ENCODE measurements around the gene B3GALT4. TPM values are rescaled to one million over a fixed set of nuclear protein-coding genes. Genes with fewer than 3 reads are reported as not detected.

Gene B3GALT4
- total and polyA plus RNA-seq, 2 donors (not counting 1 experiment from before 2014, with no cell fraction given): 10.2 to 44.1 TPM

DNA sequence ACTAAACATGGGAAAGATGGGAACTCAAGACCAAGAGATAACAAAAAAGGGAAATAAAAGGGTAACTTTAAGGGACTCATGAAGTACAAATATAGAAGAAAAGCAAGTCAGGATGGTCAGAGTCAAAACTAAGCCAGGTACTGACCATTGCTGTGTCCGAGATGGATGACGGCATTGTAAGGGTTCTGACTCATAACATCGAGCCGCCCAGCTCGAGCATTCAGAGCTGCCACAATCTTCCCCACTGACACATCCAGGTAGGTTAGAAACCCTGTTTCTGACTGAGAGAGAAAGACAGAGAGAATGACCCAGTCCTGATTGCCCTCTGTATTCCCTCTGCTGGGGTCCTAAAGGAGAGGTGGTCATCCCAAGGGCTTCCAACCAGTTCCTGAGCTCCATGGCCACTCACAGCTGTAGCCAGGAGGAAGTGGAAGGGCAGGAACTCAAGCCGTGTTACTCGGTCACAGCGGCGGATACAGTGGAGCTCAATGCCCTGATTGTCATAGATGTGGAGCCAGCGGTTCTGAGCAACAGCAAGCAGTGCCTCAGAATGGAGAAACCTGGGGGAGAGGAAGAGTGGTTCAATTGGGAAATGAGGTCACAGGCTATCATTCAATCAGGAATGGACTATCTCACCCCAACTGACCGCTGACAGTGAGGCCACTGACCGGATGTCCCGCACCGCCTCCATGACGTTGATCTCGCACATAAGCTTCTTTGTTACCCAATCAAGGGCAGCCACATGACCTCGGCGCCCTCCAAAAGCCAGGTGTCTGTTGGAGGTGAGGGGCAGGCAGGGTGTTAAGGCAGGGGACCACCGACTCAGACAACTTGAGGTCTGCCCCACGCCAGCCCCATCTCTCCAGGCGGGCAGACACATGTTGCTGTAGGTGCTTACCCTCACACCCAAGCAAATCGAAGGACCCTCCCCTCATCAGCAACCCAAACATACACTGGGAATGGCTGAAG lies 10.3 kb downstream of the B3GALT4 start:
- Mint-ChIP-seq H3K27ac (peak overlapping the region; percentile 32), H3K9me3 (ENCODE audit: insufficient read depth) (no peaks in the 10 kb centered on the region), H3K4me1 (peaks cover 38% of the 10 kb centered on the region), H3K4me3 (peak overlapping the region; percentile 93), H3K27me3 (no peaks in the 10 kb centered on the region)
- Histone ChIP-seq H3K4me2 (replicated peaks; ENCODE audit: low read depth, low read length, poor library complexity, severe bottlenecking) (no peak overlapping the region), H4K20me1 (ENCODE audit: control insufficient read depth, insufficient read depth, low read length, poor library complexity, severe bottlenecking) (peaks cover 5% of the 10 kb centered on the region), H3K27ac (ENCODE audit: low read length in 2 of 2) (no peak overlapping the region), H3K9me3 (ENCODE audit: control extremely low read depth in 1 of 3, control insufficient read depth in 2 of 3, insufficient read depth in 1 of 3, low read length in 2 of 3) (no peaks in the 10 kb centered on the region), H3K4me1 (ENCODE audit: control insufficient read depth in 2 of 2, insufficient read depth in 2 of 2, low read length in 2 of 2) (peaks cover 19 to 25% of the 10 kb centered on the region in 2 donors), H3K36me3 (replicated peaks in 1 of 2; ENCODE audit: control extremely low read depth in 1 of 2, control insufficient read depth in 1 of 2, extremely low read depth in 1 of 2, insufficient read depth in 2 of 2, low read length in 1 of 2) (peaks cover 0 to 49% of the 10 kb centered on the region in 2 experiments), H3K79me2 (ENCODE audit: control insufficient read depth, insufficient read depth, low read length) (peaks cover 50% of the 10 kb centered on the region), H2AFZ (ENCODE audit: insufficient read depth, low read depth, low read length, poor library complexity, severe bottlenecking) (no peak overlapping the region), H3K9ac (ENCODE audit: low read length) (no peak overlapping the region), H3K27me3 (replicated peaks in 1 of 4; ENCODE audit: control extremely low read depth in 1 of 4, control insufficient read depth in 3 of 4, insufficient read depth in 4 of 4, low read length in 3 of 4) (no peaks in the 10 kb centered on the region), H3K4me3 (ENCODE audit: control extremely low read depth in 1 of 5, extremely low read depth in 1 of 5, insufficient read depth in 1 of 5, low read depth in 2 of 5, low read length in 4 of 5) (no peak overlapping the region)
- WGBS (ENCODE audit: insufficient coverage): 98% methylated on average over 12 of the region's 22 CpGs
- DNase-seq (no peak), ATAC-seq (ENCODE audit: low read depth) (no peak)
- intact Hi-C loops (cut with micrococcal nuclease): no loop called here
- ChIA-PET POLR2A (interaction anchor here (0.6 to 3.4 kb wide), 2 partner anchors 11 to 14 kb away, joined by 5 to 39 read pairs; partner anchors contain the start of gene B3GALT4), CTCF (interaction anchor here (0.8 to 2.6 kb wide), 6 partner anchors 10 to 139 kb away, joined by 3 to 10 read pairs (median 6); partner anchors contain the start of gene B3GALT4)
- no peak for TF ChIP-seq CTCF (IDR thresholded peaks at IDR 0.05)
- TF ChIP-seq EZH2 (IDR thresholded peaks at IDR 0.05; ENCODE audit: borderline replicate concordance, insufficient read depth, low read depth, low read length, poor library complexity, severe bottlenecking): no peak

Data from B cell (primary cell).